Non-pigmented ciliary epithelial cell (primary cell): ENCODE results near the gene AMD1.
A peak's percentile ranks its signal among the peaks of the same experiment; 100 is the strongest.
"Not testable (repeated sequence)": the region's sequence is repeated elsewhere in the genome, so short reads cannot be mapped to it uniquely, and the experiment has no call there.

Source experiments
- DNase-seq: peaks from one replicate; pipeline ENCODE4 v3.0.0-alpha.2; 2010; ENCODE audit warnings: low read depth

The AMD1 gene

DNA sequence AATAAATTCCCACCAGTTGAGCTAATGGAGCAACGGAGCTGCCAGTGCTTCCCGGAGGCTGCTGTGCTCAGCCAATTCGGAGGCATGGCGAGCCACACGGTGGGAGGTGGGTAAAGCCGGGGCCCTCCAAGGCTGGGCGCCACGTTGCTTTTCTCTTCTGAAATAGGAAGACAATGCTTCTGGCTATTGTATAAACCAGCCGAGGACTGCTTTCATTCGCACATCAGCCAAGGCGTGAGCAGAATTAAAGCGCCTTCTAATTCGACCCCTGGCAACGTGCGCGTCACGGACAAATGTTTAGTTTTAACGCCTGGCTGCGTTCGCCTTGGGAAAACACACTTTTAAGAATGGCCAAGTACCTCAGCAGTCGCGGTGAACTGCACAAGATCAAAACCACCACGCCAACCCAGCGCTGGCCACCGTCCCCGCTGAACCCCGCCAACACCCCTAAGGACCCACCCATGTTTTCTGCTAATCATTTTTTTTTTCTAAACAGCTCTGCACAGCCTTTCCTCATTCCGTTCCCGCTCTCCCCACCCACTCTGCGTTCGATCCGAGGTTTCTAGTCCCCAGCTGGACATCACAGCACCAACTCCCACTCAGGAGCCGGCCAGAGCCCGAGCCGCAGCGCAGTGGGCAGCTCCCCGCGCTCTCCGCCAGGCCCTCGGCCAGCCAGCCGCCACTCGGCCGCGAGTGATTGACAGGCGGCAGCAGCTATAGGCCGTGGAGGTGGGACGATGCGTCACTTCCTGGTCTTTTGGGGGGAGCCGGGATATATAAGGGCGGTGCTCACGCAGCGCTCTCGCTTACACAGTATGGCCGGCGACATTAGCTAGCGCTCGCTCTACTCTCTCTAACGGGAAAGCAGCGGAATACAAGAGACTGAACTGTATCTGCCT is at the start of gene AMD1:
Gene AMD1 (plus strand): TSS at position 805 of the 899 bp plus-strand sequence. CDS start 321 bp downstream, outside the sequence.
- peak; percentile 92 for DNase-seq

DNA sequence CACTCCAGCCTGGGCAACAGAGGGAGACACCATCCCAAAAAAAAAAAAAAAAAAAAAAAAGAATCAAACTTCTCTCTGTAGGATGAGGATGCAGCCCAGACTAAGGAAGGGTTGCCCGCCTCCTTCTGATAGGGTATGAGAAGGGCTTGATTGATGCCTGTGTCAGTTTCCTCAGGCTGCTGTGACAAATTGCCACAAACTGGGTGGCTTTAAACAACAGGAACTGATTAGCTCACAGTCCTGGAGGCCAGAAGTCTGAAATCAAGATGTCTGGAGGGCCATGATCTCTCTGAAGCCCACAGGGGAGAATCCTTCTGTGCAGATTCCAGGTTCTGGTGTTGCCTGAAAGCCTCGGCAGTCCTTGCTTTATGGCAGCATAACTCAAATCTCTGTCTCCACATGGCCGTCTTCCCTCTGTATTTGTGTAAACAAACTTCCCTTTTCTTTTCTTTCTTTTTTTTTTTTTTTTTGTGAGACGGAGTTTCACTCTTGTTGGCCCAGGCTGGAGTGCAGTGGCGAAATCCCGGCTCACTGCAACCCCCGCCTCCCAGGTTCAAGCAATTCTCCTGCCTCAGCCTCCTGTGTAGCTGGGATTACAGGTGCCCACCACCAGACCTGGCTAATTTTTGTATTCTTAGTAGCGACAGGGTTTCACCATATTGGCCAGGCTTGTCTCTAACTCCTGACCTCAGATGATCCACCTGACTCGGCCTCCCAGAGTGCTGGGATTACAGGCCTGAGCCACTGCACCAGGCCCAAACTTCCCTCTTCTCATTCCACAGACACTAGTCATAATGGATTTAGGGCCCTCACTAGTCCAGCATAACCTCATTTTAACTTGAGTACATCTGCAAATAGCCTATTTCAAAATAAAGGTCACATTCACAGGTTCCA is 48.1 kb upstream of the AMD1 start:
- DNase-seq: no peak

DNA sequence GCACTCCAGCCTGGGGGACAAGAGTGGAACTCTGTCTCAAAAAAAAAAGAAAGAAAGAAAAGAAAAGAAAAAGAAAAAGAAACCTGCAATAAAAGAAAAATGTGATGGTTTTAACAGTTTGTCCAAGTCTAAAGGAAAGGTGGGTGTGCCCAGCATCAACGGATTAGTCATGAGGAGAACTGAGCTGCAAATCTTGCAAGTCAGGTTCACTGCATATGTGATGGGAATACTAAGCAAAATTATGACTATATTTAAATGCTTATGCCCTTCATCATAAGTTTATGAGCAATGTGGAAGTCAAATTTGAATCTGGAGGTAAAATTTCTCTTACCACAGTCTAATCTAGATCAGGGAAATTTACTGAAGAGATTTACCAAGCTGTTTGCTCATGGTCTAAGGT is 46.2 kb upstream of the AMD1 start:
- DNase-seq: no peak

- no peak for DNase-seq
Observed at GRCh38 chr6:110831405-110831804, 43.2 kb upstream of the AMD1 start.

GRCh38 chr6:110833831-110834230 is 40.8 kb upstream of the AMD1 start:
- DNase-seq: no peak

DNA sequence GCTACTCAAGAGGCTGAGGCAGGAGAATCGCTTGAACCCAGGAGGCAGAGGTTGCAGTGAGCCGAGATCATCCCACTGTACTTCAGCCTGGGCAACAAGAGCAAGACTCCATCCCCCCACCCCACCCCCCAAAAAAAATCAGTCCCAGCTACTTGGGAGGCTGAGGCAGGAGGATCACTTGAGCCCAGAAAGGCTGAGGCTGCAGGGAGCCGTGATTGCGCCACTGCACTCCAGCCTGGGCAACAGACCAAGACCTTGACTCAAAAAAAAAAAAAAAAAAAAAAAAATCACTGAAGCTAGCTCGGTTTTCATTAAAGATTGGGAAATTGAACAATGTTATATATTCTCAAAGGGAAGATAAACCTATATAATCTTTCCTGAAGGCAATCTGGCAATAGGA is 38.8 kb upstream of the AMD1 start:
- not testable (repeated sequence) for DNase-seq

DNA sequence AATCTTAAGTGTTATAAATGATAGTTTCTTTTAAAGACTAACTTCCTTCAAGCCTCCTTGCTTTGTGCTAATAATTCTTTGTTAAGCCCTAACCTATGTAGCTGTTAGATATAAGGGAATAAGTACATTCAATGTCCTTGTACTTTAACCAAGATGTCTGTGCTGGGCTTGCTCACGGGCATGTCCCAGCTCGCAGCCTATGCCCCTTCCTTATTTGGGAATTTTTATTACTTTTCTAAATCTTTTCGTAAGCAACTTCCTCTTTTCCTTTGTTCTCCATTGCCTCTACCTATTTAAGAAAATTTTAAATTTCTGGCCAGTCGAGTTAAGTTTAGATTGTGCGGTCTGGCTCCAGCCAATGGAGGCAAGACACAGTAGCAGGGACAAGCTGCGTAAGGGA is 33.3 kb upstream of the AMD1 start:
- DNase-seq: no peak

- DNase-seq: no peak
Observed at GRCh38 chr6:110849781-110850180, 24.8 kb upstream of the AMD1 start.

GRCh38 chr6:110852773-110853172 is 21.8 kb upstream of the AMD1 start:
- DNase-seq: no peak

- no peak for DNase-seq
Observed at GRCh38 chr6:110853754-110854477, 20.7 kb upstream of the AMD1 start.

GRCh38 chr6:110856296-110856695 is 18.3 kb upstream of the AMD1 start:
- no peak for DNase-seq

GRCh38 chr6:110858016-110858415 is 16.6 kb upstream of the AMD1 start:
- no peak for DNase-seq

- no peak for DNase-seq
Observed at GRCh38 chr6:110858562-110859214, 15.9 kb upstream of the AMD1 start.

DNA sequence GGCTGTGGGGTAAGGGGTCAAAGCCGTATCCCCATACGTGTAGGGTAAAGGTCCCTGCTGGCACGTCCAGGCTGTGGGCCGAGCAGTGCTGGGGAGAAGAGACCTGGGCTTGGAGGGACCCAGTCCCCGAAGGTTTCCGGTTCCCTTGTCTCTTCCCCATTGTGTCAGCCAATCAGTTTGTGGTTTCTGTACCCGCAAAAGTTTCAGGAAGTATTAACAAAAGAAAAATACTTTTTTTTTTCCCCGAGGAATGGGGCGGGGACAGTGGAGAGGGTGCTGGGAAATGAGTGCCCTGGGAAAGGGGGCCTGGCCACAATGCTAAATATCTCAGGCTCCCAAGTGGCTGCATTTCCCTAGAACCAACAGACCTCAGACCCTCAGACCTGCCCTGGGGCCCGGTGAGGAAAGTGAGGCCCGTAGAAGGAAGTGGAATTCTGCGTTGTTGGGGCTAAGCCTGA is 15.2 kb upstream of the AMD1 start:
- no peak for DNase-seq

DNA sequence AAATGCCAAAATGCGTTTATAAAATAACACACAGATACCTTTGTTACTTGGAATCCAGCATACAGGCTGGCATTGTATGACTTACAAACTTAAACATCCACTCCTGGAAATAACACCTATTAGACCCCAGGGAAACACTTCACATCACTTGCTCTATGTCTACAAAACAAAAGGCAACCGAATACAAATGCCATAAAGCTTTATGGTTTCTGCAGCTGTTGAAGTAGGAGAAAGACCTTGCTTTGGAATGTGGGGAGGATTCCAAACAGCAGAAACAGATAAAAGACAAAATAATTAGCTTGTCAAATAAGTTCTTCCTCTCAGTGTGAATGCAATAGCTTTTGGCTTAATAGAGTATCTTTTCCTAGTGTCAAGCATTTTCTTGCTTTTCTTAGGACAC is 9.8 kb upstream of the AMD1 start:
- DNase-seq: no peak

GRCh38 chr6:110874880-110875547 is 429 bp downstream of the AMD1 start:
- DNase-seq: no peak

DNA sequence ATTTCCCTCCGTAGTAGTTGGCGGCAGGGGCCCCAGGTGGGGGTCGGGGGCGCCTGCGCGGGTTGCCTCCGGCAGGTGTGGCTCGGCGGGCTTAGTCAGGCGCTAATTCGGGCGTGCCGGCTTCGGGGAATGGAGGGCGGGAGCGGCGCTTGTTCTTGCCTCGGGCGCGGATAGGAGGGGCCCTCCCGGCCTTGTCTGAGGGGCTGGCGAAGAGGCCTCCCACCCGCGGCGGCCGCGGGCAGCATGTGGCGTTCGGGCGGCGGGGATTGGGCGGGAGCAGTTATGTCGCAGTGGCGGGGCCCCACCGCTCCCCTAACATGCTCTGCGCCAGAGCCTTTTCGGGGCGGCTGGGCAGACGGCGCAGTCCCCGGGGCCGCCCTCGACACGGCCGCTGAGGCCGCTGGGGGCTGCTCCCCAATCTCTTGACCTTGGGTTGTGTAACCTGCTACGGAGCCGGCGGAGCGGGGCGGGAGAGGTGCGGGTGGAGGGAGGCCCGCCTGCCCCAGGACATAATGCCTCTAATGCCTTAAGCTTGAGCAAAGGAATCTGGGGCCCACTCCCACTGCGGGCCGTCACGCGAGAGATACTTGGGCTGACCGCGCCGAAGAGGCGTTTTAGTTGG is 1.1 kb downstream of the AMD1 start:
- no peak for DNase-seq

- DNase-seq: peak; percentile 63
Observed at GRCh38 chr6:110876170-110876773, 1.7 kb downstream of the AMD1 start.

DNA sequence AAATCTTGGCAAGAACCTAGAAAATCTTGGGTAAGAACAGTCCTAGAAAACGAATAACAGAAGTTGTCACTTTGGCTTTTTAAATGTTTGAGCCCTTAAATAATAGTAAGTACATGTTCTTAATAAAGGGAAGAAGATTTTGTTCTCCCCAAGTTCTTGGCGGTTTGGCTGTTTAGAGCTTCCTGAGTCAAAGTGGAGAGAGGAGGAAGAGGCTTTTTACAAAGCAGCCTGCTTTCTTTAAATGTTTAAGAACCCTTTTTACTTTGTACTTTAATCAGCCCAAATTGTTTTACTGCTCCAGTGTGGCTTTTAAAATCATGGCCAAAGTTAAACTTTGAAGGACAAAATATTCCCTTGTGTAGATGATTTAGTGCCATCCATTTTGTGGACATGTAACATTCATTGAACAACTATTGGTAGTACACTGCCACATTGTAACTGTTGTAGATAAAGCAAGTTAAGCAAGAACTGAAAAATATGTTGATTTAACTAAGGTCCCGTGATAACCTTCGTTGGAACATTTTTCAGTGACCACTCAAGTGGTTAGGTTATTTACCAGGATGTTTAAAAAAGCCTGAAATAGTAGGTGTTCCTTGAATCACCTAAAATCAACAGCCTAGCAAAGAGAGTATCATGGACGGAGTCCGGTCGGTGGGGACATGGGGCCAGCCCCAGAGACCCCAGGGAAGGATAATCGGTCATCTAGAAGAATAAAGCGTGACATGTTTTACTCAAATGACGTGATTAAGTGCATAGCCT is 2.4 kb downstream of the AMD1 start:
- no peak for DNase-seq
